K562 (cell line): ENCODE data around the gene RHBDD1. TPM values are rescaled to one million over a fixed set of nuclear protein-coding genes. Genes with fewer than 3 reads are reported as not detected.

Experiments
- ATAC-seq: fragments of 200-7000 bp; cut with Tn5 transposase; 3 replicates; pipeline ENCODE4 v1.9.1; 2020; ENCODE audit warnings: moderate library complexity
- BruUV-seq: library from RNA; stranded (reverse); fragments of 400-500 nt; replicated peaks from 2 replicates; lab custom pipeline; 2021; lab: Mats Ljungman, UMichigan
- CTCF ChIA-PET: fragments of 300-600 bp; formaldehyde crosslinking; extraction: SDS; loops from one replicate; lab custom pipeline; 2021; ENCODE audit warnings: low intra/inter-chr PET ratio; lab: Yijun Ruan, JAX
- POLR2A ChIA-PET: fragments of 300-600, 350-650 bp; sonication (Branson Sonifier 250); formaldehyde crosslinking; extraction: SDS; loops from one replicate; lab custom pipeline; 2021; ENCODE audit warnings: antibody characterized with exemption, inconsistent platforms; lab: Yijun Ruan, JAX
- DNase-seq, 4 experiments: peaks; one replicate each; pipeline versions ENCODE4 v3.0.0 to v3.0.0-alpha.2; 2011 to 2018; ENCODE audit warnings: low spot score in 3 of 4, mixed read lengths in 3 of 4; ENCODE audit errors: extremely low read depth in 1 of 4
- FAIRE-seq: peaks from 2 replicates; lab custom pipeline; 2011; peaks lifted over from hg19 to GRCh38; lab: Jason Lieb, UNC
- H2AFZ ChIP-seq: 2 replicates; pipeline ENCODE4 v1.6.0; 2011; ENCODE audit warnings: low read depth, low read length, control low read depth, inconsistent platforms
- H3K27ac ChIP-seq: fragments of 200-600 bp; 3 replicates; pipeline ENCODE4 v1.8.0; 2011; ENCODE audit warnings: low read depth, mild to moderate bottlenecking, control low read depth, inconsistent platforms, low read length, moderate library complexity, mixed read lengths; ENCODE audit errors: extremely low read depth
- H3K27me3 ChIP-seq, 2 experiments: fragments of 300-600 bp in 1 of 2; 2 replicates in 1 of 2; 3 replicates in 1 of 2; pipeline versions ENCODE4 v1.6.0 to v1.8.0; 2011; ENCODE audit warnings: inconsistent platforms in 2 of 2, low read length in 2 of 2, mild to moderate bottlenecking in 1 of 2, mixed read lengths in 1 of 2, moderate library complexity in 1 of 2; ENCODE audit not compliant: control insufficient read depth in 2 of 2, insufficient read depth in 2 of 2
- H3K36me3 ChIP-seq: fragments of 300-600 bp; 3 replicates; pipeline ENCODE4 v1.8.0; 2011; ENCODE audit warnings: mild to moderate bottlenecking, low read length, inconsistent platforms; ENCODE audit not compliant: control insufficient read depth, insufficient read depth
- H3K4me1 ChIP-seq, 2 experiments: fragments of 200-600 bp in 1 of 2; replicated peaks in 1 of 2; 2 replicates in 1 of 2; 3 replicates in 1 of 2; pipeline versions ENCODE4 v1.5.1 to v1.8.0; 2011; ENCODE audit warnings: inconsistent platforms in 2 of 2, low read length in 2 of 2, mild to moderate bottlenecking in 1 of 2, mixed read lengths in 1 of 2, moderate library complexity in 1 of 2; ENCODE audit not compliant: control insufficient read depth in 2 of 2, insufficient read depth in 2 of 2
- H3K4me2 ChIP-seq: 2 replicates; pipeline ENCODE4 v1.6.1; 2011; ENCODE audit warnings: low read length, control low read depth, inconsistent platforms, mixed read lengths; ENCODE audit not compliant: insufficient read depth
- H3K4me3 ChIP-seq: fragments of 200-600 bp; sonication (generic), shearing (Covaris generic); 2 replicates; pipeline ENCODE4 v1.5.1; 2016; ENCODE audit warnings: control low read depth, inconsistent platforms
- H3K79me2 ChIP-seq: fragments of 200-600 bp; 3 replicates; pipeline ENCODE4 v1.8.0; 2011; ENCODE audit warnings: low read length, inconsistent platforms; ENCODE audit not compliant: control insufficient read depth, insufficient read depth
- H3K9ac ChIP-seq, 2 experiments: 2 replicates each; pipeline versions ENCODE4 v1.6.0 to v1.6.1; 2011; ENCODE audit warnings: low read depth in 2 of 2, low read length in 2 of 2, control low read depth in 1 of 2, inconsistent platforms in 1 of 2, mild to moderate bottlenecking in 1 of 2, mixed read lengths in 1 of 2; ENCODE audit not compliant: insufficient read depth in 1 of 2
- H3K9me1 ChIP-seq: one replicate; pipeline ENCODE4 v1.6.0; 2011; ENCODE audit warnings: inconsistent platforms, mild to moderate bottlenecking, low read length, moderate library complexity; ENCODE audit not compliant: control insufficient read depth, insufficient read depth
- H3K9me3 ChIP-seq: replicated peaks from 2 replicates; pipeline ENCODE4 v1.5.1; 2011; ENCODE audit warnings: low read depth, low read length, inconsistent platforms; ENCODE audit not compliant: control insufficient read depth, insufficient read depth
- H4K20me1 ChIP-seq: replicated peaks from 2 replicates; pipeline ENCODE4 v1.6.1; 2011; ENCODE audit warnings: low read length, inconsistent platforms, mixed read lengths; ENCODE audit not compliant: control insufficient read depth, insufficient read depth
- CSDE1 ChIP-seq, 2 experiments: fragments of 450-650 bp; IDR thresholded peaks; 2 replicates each; pipeline ENCODE4 v1.6.1; 2016; ENCODE audit warnings: mild to moderate bottlenecking in 1 of 2
- IRF2 ChIP-seq: sonication (generic); formaldehyde crosslinking; IDR thresholded peaks from 2 replicates; pipeline ENCODE4 v1.8.1; 2022; ENCODE audit warnings: mild to moderate bottlenecking, missing genetic modification reagents
- MTA1 ChIP-seq: fragments of 450-650 bp; IDR thresholded peaks from 2 replicates; pipeline ENCODE4 v1.6.1; 2017; ENCODE audit warnings: borderline replicate concordance
- MTA2 ChIP-seq: fragments of 450-650 bp; IDR thresholded peaks from 2 replicates; pipeline ENCODE4 v1.6.1; 2016; ENCODE audit warnings: low read depth
- SIN3A ChIP-seq, 2 experiments: fragments of 150-350 bp in 1 of 2; IDR thresholded peaks; 2 replicates each; pipeline ENCODE4 v1.6.1; 2011 to 2016; ENCODE audit warnings: borderline replicate concordance in 2 of 2, low read depth in 2 of 2, low read length in 2 of 2, mild to moderate bottlenecking in 2 of 2, moderate library complexity in 2 of 2; ENCODE audit not compliant: control insufficient read depth in 1 of 2
- SIRT6 ChIP-seq: IDR thresholded peaks from one replicate; pipeline ENCODE4 v1.6.1; 2012; ENCODE audit warnings: low read depth, mild to moderate bottlenecking, control low read depth, inconsistent platforms, low read length, moderate library complexity
- TAF7 ChIP-seq: fragments of 450-650 bp; IDR thresholded peaks from 2 replicates; pipeline ENCODE4 v1.6.1; 2016; ENCODE audit warnings: missing genetic modification characterization, missing compliant biosample characterization
- ZBTB8A ChIP-seq: fragments of 450-650 bp; IDR thresholded peaks from 2 replicates; pipeline ENCODE4 v1.6.1; 2018; ENCODE audit warnings: mild to moderate bottlenecking, moderate library complexity; ENCODE audit not compliant: partially characterized antibody
- ZNF583 ChIP-seq: fragments of 250-450 bp; sonication (Bioruptor Pico); IDR thresholded peaks from 2 replicates; pipeline ENCODE4 v1.4.0; 2020
- ZNF76 ChIP-seq: fragments of 250-450 bp; sonication (Bioruptor Pico); IDR thresholded peaks from 2 replicates; pipeline ENCODE4 v1.4.0; 2020; ENCODE audit warnings: mild to moderate bottlenecking, moderate library complexity, borderline replicate concordance
- WGBS: fragments of 100-300 bp; shearing (Covaris generic); methylation state at CpG from one replicate; pipeline ENCODE4 v1.1.6; 2016; ENCODE audit warnings: low coverage, mixed read lengths; ENCODE audit not compliant: insufficient coverage; ENCODE audit errors: missing lambda C conversion rate; 5-methylcytosine and 5-hydroxymethylcytosine counted together
- in situ Hi-C: fragments of 300-500 bp; cut with MboI; formaldehyde crosslinking; loops from 4 replicates; pipeline ENCODE4 v1.15.0; 2018; ENCODE audit warnings: inconsistent platforms, mixed read lengths
- intact Hi-C: fragments of 100-400 bp; cut with micrococcal nuclease; formaldehyde crosslinking; loops from 2 replicates; pipeline ENCODE4 v1.14.2; 2022
- polyA plus RNA-seq, 8 experiments: library from polyadenylated mRNA; depleted of rRNA in 4 of 8; stranded (reverse) in 5 of 8; unstranded in 3 of 8; fragments of >200 nt; fragmentation: Nextera tagmentation in 2 of 8; fragmentation: Illumina TruSeq in 1 of 8; extraction: Ambion mirVana in 2 of 8; extraction: Trizol in 1 of 8; gene quantifications; 2 replicates each; pipeline versions ENCODE4 v1.2.1 to v1.2.3, GENCODE V29; 2011 to 2014; ENCODE audit warnings: inconsistent platforms in 1 of 8, missing spikeins in 1 of 8
- total RNA-seq, 7 experiments: library from RNA; depleted of rRNA in 6 of 7; stranded (reverse); fragments of >200 nt in 6 of 7; fragmentation: Illumina TruSeq in 2 of 7; extraction: Trizol in 2 of 7; gene quantifications; 2 replicates each; pipeline versions ENCODE4 v1.2.1 to v1.2.3, GENCODE V29; 2011 to 2021; ENCODE audit warnings: low replicate concordance in 1 of 7
- TF ChIP-seq, protein P1 (sequence below), 3 experiments: IDR thresholded peaks in 2 of 3; conservative IDR thresholded peaks in 1 of 3; 2 replicates each; pipeline ENCODE4 v1.5.1; 2011 to 2012; ENCODE audit warnings: low read length in 3 of 3, mild to moderate bottlenecking in 3 of 3, control low read depth in 2 of 3, improper control_type of control experiment in 1 of 3, inconsistent platforms in 1 of 3, low read depth in 1 of 3, mixed read lengths in 1 of 3, moderate library complexity in 1 of 3; ENCODE audit not compliant: insufficient read depth in 2 of 3
- TF ChIP-seq, protein P2 (sequence below), 2 experiments: fragments of 250-450 bp in 1 of 2; fragments of 450-650 bp in 1 of 2; sonication (Bioruptor Pico) in 1 of 2; IDR thresholded peaks; 2 replicates each; pipeline versions ENCODE4 v1.6.1 to v1.8.0; 2016 to 2021; ENCODE audit warnings: mild to moderate bottlenecking in 2 of 2, moderate library complexity in 2 of 2, missing compliant biosample characterization in 1 of 2, missing genetic modification characterization in 1 of 2

The RHBDD1 gene
- total and polyA plus RNA-seq, 9 of the 15 experiments (the other 6 are each of a cell fraction or from before 2014, with no cell fraction given): 4.8 to 34.8 (median 15.6) TPM

DNA sequence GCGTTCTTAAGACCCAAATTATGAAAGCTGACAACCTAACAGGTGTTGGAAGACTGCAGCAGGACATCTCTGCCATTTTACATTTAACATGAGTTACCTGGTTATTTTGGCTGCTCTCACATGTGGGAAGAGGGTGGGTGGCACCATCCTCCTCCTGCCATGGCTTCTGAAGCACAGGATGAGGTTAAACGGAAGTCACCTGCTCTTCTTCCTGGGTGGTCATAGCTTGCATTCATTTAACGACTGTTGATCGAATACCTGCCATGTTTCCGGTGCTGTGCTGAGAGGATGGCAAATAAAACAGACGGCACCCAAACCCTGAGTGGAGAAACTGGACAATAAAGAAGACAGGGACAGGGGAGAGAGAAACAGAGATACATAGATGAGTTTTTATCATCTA lies 118.0 kb downstream of the RHBDD1 start:
- no peak for DNase-seq
- intact Hi-C loops: no loop called here
- Histone ChIP-seq H3K4me1 (no peaks in the 10 kb centered on the region; a peak in 2 of 5 replicates), H3K36me3 (no peaks in the 10 kb centered on the region), H4K20me1 (no peaks in the 10 kb centered on the region), H3K4me2 (no peak overlapping the region), H3K9ac (no peak overlapping the region), H3K9me1 (no peaks in the 10 kb centered on the region), H3K27ac (no peak overlapping the region), H3K9me3 (0 out of 2 replicates have a peak, but pooled peaks cover 2% of the 10 kb centered on the region), H3K27me3 (no peaks in the 10 kb centered on the region), H3K79me2 (no peaks in the 10 kb centered on the region), H2AFZ (no peak overlapping the region), H3K4me3 (no peak overlapping the region)
- ATAC-seq: no peak
- in situ Hi-C loops: no loop called here
- WGBS: 92% methylated on average over 6 of the region's 6 CpGs
- no TSS peak for BruUV-seq
- POLR2A ChIA-PET: interaction anchor here (0.5 to 0.7 kb wide), 2 partner anchors 50 to 426 kb away, joined by 3 read pairs; no protein-coding TSS in a partner anchor
- no peak for FAIRE-seq
- CTCF ChIA-PET: no interaction called here
- TF ChIP-seq, protein P1, sequence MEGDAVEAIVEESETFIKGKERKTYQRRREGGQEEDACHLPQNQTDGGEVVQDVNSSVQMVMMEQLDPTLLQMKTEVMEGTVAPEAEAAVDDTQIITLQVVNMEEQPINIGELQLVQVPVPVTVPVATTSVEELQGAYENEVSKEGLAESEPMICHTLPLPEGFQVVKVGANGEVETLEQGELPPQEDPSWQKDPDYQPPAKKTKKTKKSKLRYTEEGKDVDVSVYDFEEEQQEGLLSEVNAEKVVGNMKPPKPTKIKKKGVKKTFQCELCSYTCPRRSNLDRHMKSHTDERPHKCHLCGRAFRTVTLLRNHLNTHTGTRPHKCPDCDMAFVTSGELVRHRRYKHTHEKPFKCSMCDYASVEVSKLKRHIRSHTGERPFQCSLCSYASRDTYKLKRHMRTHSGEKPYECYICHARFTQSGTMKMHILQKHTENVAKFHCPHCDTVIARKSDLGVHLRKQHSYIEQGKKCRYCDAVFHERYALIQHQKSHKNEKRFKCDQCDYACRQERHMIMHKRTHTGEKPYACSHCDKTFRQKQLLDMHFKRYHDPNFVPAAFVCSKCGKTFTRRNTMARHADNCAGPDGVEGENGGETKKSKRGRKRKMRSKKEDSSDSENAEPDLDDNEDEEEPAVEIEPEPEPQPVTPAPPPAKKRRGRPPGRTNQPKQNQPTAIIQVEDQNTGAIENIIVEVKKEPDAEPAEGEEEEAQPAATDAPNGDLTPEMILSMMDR (IDR thresholded peaks at IDR 0.05 in 2 of 3, conservative IDR thresholded peaks at IDR 0.05 in 1 of 3; ENCODE audit: insufficient read depth in 2 of 3, low read depth in 1 of 3, low read length in 3 of 3): no peak
- TF ChIP-seq MTA1: no peak
- TF ChIP-seq ZNF76 (CRISPR knock-in tag): no peak
- no peak for TF ChIP-seq SIN3A (IDR thresholded peaks at IDR 0.05; ENCODE audit: borderline replicate concordance in 2 of 2, control insufficient read depth in 1 of 2, low read depth in 2 of 2, low read length in 2 of 2)
- TF ChIP-seq MTA2: no peak
- TF ChIP-seq ZBTB8A: no peak
- TF ChIP-seq TAF7 (tag): no peak
- TF ChIP-seq, protein P2, sequence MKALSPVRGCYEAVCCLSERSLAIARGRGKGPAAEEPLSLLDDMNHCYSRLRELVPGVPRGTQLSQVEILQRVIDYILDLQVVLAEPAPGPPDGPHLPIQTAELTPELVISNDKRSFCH (CRISPR knock-in tag; IDR thresholded peaks at IDR 0.05): no peak
- TF ChIP-seq, protein P2 (tag; IDR thresholded peaks at IDR 0.05): no peak
- no peak for TF ChIP-seq CSDE1 (IDR thresholded peaks at IDR 0.05)
- no peak for TF ChIP-seq IRF2
- TF ChIP-seq SIRT6: no peak
- TF ChIP-seq ZNF583 (CRISPR knock-in tag): no peak
